GM23248 (cell line): ENCODE results near the gene ACOT6. TPM values are rescaled to one million over a fixed set of nuclear protein-coding genes. Genes with fewer than 3 reads are reported as not detected.

Experiments
- DNase-seq: peaks from one replicate; pipeline ENCODE4 v3.0.0-alpha.2; 2015
- H2AFZ ChIP-seq: fragments of 200-600 bp; sonication (generic); 2 replicates; pipeline ENCODE4 v1.6.1; 2016; ENCODE audit warnings: antibody characterized with exemption
- H3F3A ChIP-seq: fragments of 200-600 bp; sonication (generic); 2 replicates; pipeline ENCODE4 v1.6.1; 2016; ENCODE audit warnings: mild to moderate bottlenecking, antibody characterized with exemption, mixed run types; ENCODE audit not compliant: insufficient read depth
- H3K27ac ChIP-seq: fragments of 200-600 bp; sonication (generic); 2 replicates; pipeline ENCODE4 v1.5.1; 2016; ENCODE audit warnings: mild to moderate bottlenecking
- H3K27me3 ChIP-seq: fragments of 200-600 bp; sonication (generic); replicated peaks from 2 replicates; pipeline ENCODE4 v1.6.1; 2016; ENCODE audit warnings: mild to moderate bottlenecking; ENCODE audit not compliant: insufficient read depth
- H3K36me3 ChIP-seq: fragments of 200-600 bp; sonication (generic); 2 replicates; pipeline ENCODE4 v1.6.1; 2016; ENCODE audit warnings: low read depth, mild to moderate bottlenecking
- H3K4me1 ChIP-seq: fragments of 200-600 bp; sonication (generic); 2 replicates; pipeline ENCODE4 v1.6.1; 2016; ENCODE audit warnings: mild to moderate bottlenecking; ENCODE audit not compliant: insufficient read depth
- H3K4me2 ChIP-seq: fragments of 200-600 bp; sonication (generic); one replicate; pipeline ENCODE4 v1.6.1; 2016; ENCODE audit warnings: mild to moderate bottlenecking; ENCODE audit not compliant: unreplicated experiment
- H3K4me3 ChIP-seq: fragments of 200-600 bp; sonication (generic); 2 replicates; pipeline ENCODE4 v1.5.1; 2016; ENCODE audit warnings: mild to moderate bottlenecking
- H3K79me2 ChIP-seq: fragments of 200-600 bp; sonication (generic); 2 replicates; pipeline ENCODE4 v1.6.1; 2016; ENCODE audit warnings: mild to moderate bottlenecking; ENCODE audit not compliant: insufficient read depth
- H3K9ac ChIP-seq: fragments of 200-600 bp; sonication (generic); 2 replicates; pipeline ENCODE4 v1.6.1; 2016; ENCODE audit warnings: mild to moderate bottlenecking
- H3K9me2 ChIP-seq: fragments of 200-600 bp; sonication (generic); 2 replicates; pipeline ENCODE4 v1.6.1; 2016; ENCODE audit warnings: mixed run types, mild to moderate bottlenecking, moderate library complexity; ENCODE audit not compliant: insufficient read depth
- H3K9me3 ChIP-seq: fragments of 200-600 bp; sonication (generic); one replicate; pipeline ENCODE4 v1.6.1; 2017; ENCODE audit warnings: low read depth
- H4K20me1 ChIP-seq: fragments of 200-600 bp; sonication (generic); 2 replicates; pipeline ENCODE4 v1.6.0; 2016; ENCODE audit not compliant: insufficient read depth
- EZH2 ChIP-seq: fragments of 200-600 bp; sonication (generic); IDR thresholded peaks from 2 replicates; pipeline ENCODE4 v1.6.1; 2018; ENCODE audit warnings: antibody characterized with exemption, mild to moderate bottlenecking; ENCODE audit not compliant: insufficient read depth, poor library complexity, severe bottlenecking
- EZH2phosphoT487 ChIP-seq: fragments of 200-600 bp; sonication (generic); IDR thresholded peaks from 2 replicates; pipeline ENCODE4 v1.6.1; 2018; ENCODE audit warnings: antibody characterized with exemption, moderate library complexity, mild to moderate bottlenecking, low read depth; ENCODE audit not compliant: insufficient read depth
- WGBS, 2 experiments: methylation state at CpG; one replicate each; pipeline ENCODE4 v1.1.6; 2015 to 2017; ENCODE audit warnings: low lambda C conversion rate in 2 of 2, low coverage in 1 of 2; ENCODE audit errors: missing lambda C conversion rate in 2 of 2; 5-methylcytosine and 5-hydroxymethylcytosine counted together
- in situ Hi-C: fragments of 300-500 bp; cut with MboI; formaldehyde crosslinking; loops from 2 replicates; pipeline ENCODE4 v1.15.0; 2020
- polyA plus RNA-seq: library from polyadenylated mRNA; unstranded; fragments of >200 nt; fragmentation: Nextera tagmentation; extraction: Ambion mirVana; gene quantifications from 2 replicates; pipeline ENCODE4 v1.2.1, GENCODE V29; 2016
- small RNA-seq: library from RNA; depleted of rRNA; stranded (forward); fragments of <200 nt; gene quantifications from one replicate; pipeline ENCODE3, GENCODE V24; 2014; ENCODE audit warnings: low read depth, low replicate concordance
- total RNA-seq: library from RNA; depleted of rRNA; stranded (reverse); fragments of >200 nt; shearing (Covaris generic); gene quantifications from 2 replicates; pipeline ENCODE4 v1.2.3, GENCODE V29; 2014; rRNA removed

The ACOT6 gene
- total and polyA plus RNA-seq, 2 experiments from 2014 or later = not detected

DNA sequence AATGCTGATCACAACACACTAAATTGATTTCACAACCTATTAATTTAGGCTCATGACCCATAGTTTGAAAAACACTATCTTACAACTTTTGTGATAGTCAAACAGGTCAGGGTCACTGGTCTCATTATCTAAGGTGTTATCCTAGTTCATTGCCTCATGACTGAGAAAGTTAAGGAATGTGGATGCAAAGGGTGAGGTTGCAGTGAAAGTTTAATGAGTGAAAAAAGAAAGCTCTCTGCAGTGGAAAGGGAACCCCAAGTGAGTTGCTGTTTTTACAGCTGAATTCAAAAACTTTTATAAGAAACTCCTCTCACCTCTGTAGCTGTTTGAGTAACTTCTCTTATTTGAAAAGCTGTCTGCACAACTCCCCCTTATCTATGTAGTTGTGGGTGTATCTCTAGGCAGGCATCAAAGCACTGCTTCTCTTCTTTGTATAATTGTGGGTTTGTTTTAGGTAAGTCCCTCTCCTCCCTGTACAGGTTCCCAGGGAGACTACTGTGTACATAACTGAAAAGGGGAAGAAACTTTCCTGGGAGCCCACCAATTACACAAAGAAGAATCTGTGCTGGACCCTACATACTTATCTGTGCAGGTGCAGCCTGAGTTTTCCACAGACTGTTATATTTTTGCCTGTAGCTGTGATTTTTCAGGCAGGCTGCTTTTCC, 51.4 kb downstream of the ACOT6 start:
- Histone ChIP-seq H2AFZ (no peak overlapping the region), H3K9me2 (no peaks in the 10 kb centered on the region), H3K9ac (no peak overlapping the region), H3K9me3 (no peaks in the 10 kb centered on the region), H3K4me2 (no peak overlapping the region), H3F3A (peaks cover 18% of the 10 kb centered on the region), H3K36me3 (no peaks in the 10 kb centered on the region), H3K27me3 (no peaks in the 10 kb centered on the region), H3K27ac (no peak overlapping the region), H3K4me1 (peaks cover 13% of the 10 kb centered on the region), H3K4me3 (no peak overlapping the region), H4K20me1 (no peaks in the 10 kb centered on the region), H3K79me2 (0 out of 2 replicates have a peak, but pooled peaks cover 5% of the 10 kb centered on the region)
- no peak for TF ChIP-seq EZH2
- no peak for TF ChIP-seq EZH2phosphoT487
- no peak for DNase-seq
- in situ Hi-C loops = no loop called here

DNA sequence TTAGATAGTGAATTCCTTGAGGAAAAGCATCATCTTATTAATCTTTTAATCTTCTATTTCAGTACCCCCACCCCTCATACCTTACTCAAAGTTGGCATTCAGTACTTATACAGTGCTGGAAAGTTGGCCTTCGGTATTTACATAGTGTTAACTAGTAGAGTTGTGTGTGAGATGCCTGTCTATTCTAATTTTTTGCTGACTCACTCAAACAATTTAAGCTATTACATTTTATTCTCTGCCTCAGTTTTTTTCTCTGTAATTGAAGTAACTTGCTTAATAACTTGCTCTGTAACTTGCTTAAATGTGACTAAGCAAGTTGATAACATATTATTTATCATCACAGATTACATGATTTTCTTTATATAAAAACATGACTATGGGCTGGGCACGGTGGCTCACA, 52.8 kb downstream of the ACOT6 start:
- DNase-seq = no peak
- H2AFZ ChIP-seq = no peak overlapping the region
- no peak overlapping the region for H3K27ac ChIP-seq
- no peaks in the 10 kb centered on the region for H3K9me2 ChIP-seq
- peaks cover 13% of the 10 kb centered on the region for H3K4me1 ChIP-seq
- H3K9me3 ChIP-seq = no peaks in the 10 kb centered on the region
- no peaks in the 10 kb centered on the region for H3K36me3 ChIP-seq
- H3F3A ChIP-seq = peaks cover 18% of the 10 kb centered on the region
- no peaks in the 10 kb centered on the region for H3K27me3 ChIP-seq
- H3K79me2 ChIP-seq = no peaks in the 10 kb centered on the region
- H4K20me1 ChIP-seq = no peaks in the 10 kb centered on the region
- TF ChIP-seq EZH2phosphoT487 = no peak
- TF ChIP-seq EZH2 = no peak
- no peak overlapping the region for H3K4me2 ChIP-seq
- 97 to 100% methylated on average over 2 of the region's 2 CpGs for WGBS, 2 experiments
- no peak overlapping the region for H3K9ac ChIP-seq
- no peak overlapping the region for H3K4me3 ChIP-seq
- in situ Hi-C loops = no loop called here

DNA sequence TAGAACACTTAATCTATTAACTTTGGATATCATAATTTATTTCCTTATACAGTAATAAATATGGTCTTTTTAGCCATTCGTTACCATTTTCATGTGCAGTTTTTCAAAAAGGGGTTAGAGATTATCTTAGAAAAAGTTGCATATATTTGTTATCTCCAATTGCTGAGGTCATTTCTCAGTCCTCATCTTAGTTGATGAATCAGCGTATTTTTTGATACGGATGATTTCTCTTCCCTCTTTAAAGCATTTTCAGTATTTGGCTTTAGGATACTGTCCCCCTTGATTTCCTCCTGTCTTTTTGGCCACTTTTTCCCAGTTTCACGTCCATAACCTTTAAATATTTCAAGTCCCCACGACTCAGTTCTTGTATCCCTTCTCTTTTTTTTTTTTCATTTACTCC, 54.3 kb downstream of the ACOT6 start:
- no peak for DNase-seq
- H4K20me1 ChIP-seq = no peaks in the 10 kb centered on the region
- H3K4me2 ChIP-seq = no peak overlapping the region
- no peak overlapping the region for H3K4me3 ChIP-seq
- no peak overlapping the region for H3K9ac ChIP-seq
- TF ChIP-seq EZH2 (no peak), EZH2phosphoT487 (no peak)
- H2AFZ ChIP-seq = no peak overlapping the region
- H3K79me2 ChIP-seq = no peaks in the 10 kb centered on the region
- H3F3A ChIP-seq = peaks cover 11% of the 10 kb centered on the region
- H3K27me3 ChIP-seq = no peaks in the 10 kb centered on the region
- H3K9me3 ChIP-seq = no peaks in the 10 kb centered on the region
- no peaks in the 10 kb centered on the region; the same call in 1 of the 2 replicates for H3K36me3 ChIP-seq
- H3K4me1 ChIP-seq = peaks cover 13% of the 10 kb centered on the region
- in situ Hi-C loops = no loop called here
- no peaks in the 10 kb centered on the region for H3K9me2 ChIP-seq
- no peak overlapping the region for H3K27ac ChIP-seq
- WGBS, 2 experiments = 95% methylated on average over 5 of the region's 5 CpGs

DNA sequence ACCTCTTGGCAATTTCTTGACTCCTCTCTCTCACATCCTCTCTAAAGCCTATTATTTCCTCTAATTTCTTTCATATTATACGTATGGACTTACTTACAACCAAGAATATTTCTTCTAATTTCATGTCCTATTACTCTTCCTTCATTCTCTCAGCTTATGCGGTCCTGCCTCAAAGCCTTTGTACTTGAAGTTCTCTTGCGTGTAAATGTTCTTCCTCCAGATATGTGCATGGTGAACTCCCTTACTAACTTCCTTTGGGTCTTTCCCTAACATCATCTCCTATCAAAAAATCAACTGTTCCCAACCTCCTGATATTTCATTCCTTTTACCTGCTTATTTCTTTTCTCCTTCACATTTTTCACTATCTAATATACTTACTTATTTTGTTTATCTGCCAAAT, 55.5 kb downstream of the ACOT6 start:
- WGBS, 2 experiments = 90 to 93% methylated on average over 3 of the region's 3 CpGs
- no peaks in the 10 kb centered on the region for H3K79me2 ChIP-seq
- H2AFZ ChIP-seq = no peak overlapping the region
- in situ Hi-C loops = no loop called here
- H3F3A ChIP-seq = peaks cover under 1% of the 10 kb centered on the region; the same call in 1 of the 2 replicates
- no peak overlapping the region for H3K4me2 ChIP-seq
- TF ChIP-seq EZH2 (no peak), EZH2phosphoT487 (no peak)
- H3K9me2 ChIP-seq = no peaks in the 10 kb centered on the region
- 0 out of 2 replicates have a peak, but pooled peaks cover 4% of the 10 kb centered on the region for H3K4me1 ChIP-seq
- no peaks in the 10 kb centered on the region for H3K27me3 ChIP-seq
- H3K27ac ChIP-seq = no peak overlapping the region
- no peak for DNase-seq
- H3K9me3 ChIP-seq = no peaks in the 10 kb centered on the region
- no peaks in the 10 kb centered on the region for H4K20me1 ChIP-seq
- no peak overlapping the region for H3K9ac ChIP-seq
- H3K36me3 ChIP-seq = peaks cover 3% of the 10 kb centered on the region; the same call in 1 of the 2 replicates
- H3K4me3 ChIP-seq = no peak overlapping the region

Small RNA genes lying within 50 kb of the gene (small RNA-seq; reads per million reads assigned to genes)
- gene RNU6-240P = not detected

Other genes starting within 250 kb of the ACOT6 start
- gene NUMB, start 154.0 kb upstream of the ACOT6 start, total RNA-seq = 64.8 and 101 TPM in 2 replicates
- gene NUMB, start 154.0 kb upstream of the ACOT6 start, polyA plus RNA-seq = 130 and 142 TPM in 2 replicates
- gene RIOX1, start 121.6 kb upstream of the ACOT6 start, total RNA-seq = 16.6 and 20.4 TPM in 2 replicates
- gene RIOX1, start 121.6 kb upstream of the ACOT6 start, polyA plus RNA-seq = 7.9 and 8.1 TPM in 2 replicates
- 5.7 and 10.7 TPM in 2 replicates for gene ACOT1, start 75.4 kb upstream of the ACOT6 start, total RNA-seq
- 9.7 and 12.4 TPM in 2 replicates for gene ACOT1, start 75.4 kb upstream of the ACOT6 start, polyA plus RNA-seq
- 0.32 TPM in 1 of 2 replicates, not detected in the other for gene HEATR4, start 53.6 kb upstream of the ACOT6 start, total RNA-seq
- 0.16 and 0.43 TPM in 2 replicates for gene HEATR4, start 53.6 kb upstream of the ACOT6 start, polyA plus RNA-seq
- gene ACOT2, start 43.3 kb upstream of the ACOT6 start, total RNA-seq = 67.5 and 77.2 TPM in 2 replicates
- gene ACOT2, start 43.3 kb upstream of the ACOT6 start, polyA plus RNA-seq = 56.0 and 56.9 TPM in 2 replicates
- 0.38 and 1.5 TPM in 2 replicates for gene ACOT4, start 20.6 kb upstream of the ACOT6 start, total RNA-seq
- 1.3 and 1.6 TPM in 2 replicates for gene ACOT4, start 20.6 kb upstream of the ACOT6 start, polyA plus RNA-seq
- 5.9 and 6.3 TPM in 2 replicates for gene DNAL1, start 32.5 kb downstream of the ACOT6 start, total RNA-seq
- gene DNAL1, start 32.5 kb downstream of the ACOT6 start, polyA plus RNA-seq = 16.7 TPM in 2 replicates
- 14.2 and 18.2 TPM in 2 replicates for gene PNMA1, start 101.9 kb downstream of the ACOT6 start, total RNA-seq
- gene PNMA1, start 101.9 kb downstream of the ACOT6 start, polyA plus RNA-seq = 64.7 and 67.7 TPM in 2 replicates
- 7.2 and 7.5 TPM in 2 replicates for gene PTGR2, start 239.3 kb downstream of the ACOT6 start, total RNA-seq
- gene PTGR2, start 239.3 kb downstream of the ACOT6 start, polyA plus RNA-seq = 9.0 and 9.4 TPM in 2 replicates